ENCODE results near the gene NINJ2. TPM values are rescaled to one million over a fixed set of nuclear protein-coding genes. Genes with fewer than 3 reads are reported as not detected.

NINJ2 gene
- total RNA-seq, 1 donor = 5.8 TPM

DNA sequence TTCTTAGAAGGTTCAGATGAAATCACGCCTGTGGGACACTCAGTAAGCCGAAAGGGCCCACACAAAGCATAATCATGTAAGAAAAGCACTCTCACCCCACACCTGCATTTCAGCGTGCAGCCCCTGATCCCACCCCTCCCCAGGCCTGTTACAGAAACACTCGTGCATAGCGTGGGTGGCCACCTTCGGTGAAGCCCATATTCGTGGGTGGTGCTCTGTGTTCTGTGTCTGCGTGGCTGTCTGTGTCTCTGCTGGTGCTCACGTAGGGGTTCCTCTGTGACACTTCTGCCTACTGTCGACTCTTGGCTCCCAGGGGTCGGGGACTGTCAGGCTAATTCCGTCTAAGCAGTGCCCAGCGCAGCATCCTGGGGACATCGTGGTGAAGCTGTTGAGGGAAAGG lies 129.5 kb downstream of the NINJ2 start:
- H4K20me1 ChIP-seq (ENCODE audit: insufficient read depth, low read length) = no peaks in the 10 kb centered on the region
- peaks cover 5% of the 10 kb centered on the region for H3K27me3 ChIP-seq (ENCODE audit: insufficient read depth, low read length)
- no peak overlapping the region for H2AFZ ChIP-seq (ENCODE audit: low read length)
- H3K27ac ChIP-seq (ENCODE audit: low read depth, low read length) = peak overlapping the region; percentile 77
- H3K4me3 ChIP-seq (ENCODE audit: insufficient read depth, low read length) = no peak overlapping the region
- no peak overlapping the region for H3K4me2 ChIP-seq (ENCODE audit: insufficient read depth, low read length)
- no peaks in the 10 kb centered on the region for H3K9me3 ChIP-seq (ENCODE audit: low read depth, low read length)
- peak; percentile 13 for DNase-seq (ENCODE audit: insufficient read length, low spot score, missing footprints)
- no peaks in the 10 kb centered on the region for H3K36me3 ChIP-seq (ENCODE audit: insufficient read depth, low read length)
- TF ChIP-seq, protein P1, sequence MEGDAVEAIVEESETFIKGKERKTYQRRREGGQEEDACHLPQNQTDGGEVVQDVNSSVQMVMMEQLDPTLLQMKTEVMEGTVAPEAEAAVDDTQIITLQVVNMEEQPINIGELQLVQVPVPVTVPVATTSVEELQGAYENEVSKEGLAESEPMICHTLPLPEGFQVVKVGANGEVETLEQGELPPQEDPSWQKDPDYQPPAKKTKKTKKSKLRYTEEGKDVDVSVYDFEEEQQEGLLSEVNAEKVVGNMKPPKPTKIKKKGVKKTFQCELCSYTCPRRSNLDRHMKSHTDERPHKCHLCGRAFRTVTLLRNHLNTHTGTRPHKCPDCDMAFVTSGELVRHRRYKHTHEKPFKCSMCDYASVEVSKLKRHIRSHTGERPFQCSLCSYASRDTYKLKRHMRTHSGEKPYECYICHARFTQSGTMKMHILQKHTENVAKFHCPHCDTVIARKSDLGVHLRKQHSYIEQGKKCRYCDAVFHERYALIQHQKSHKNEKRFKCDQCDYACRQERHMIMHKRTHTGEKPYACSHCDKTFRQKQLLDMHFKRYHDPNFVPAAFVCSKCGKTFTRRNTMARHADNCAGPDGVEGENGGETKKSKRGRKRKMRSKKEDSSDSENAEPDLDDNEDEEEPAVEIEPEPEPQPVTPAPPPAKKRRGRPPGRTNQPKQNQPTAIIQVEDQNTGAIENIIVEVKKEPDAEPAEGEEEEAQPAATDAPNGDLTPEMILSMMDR (IDR thresholded peaks at IDR 0.05; ENCODE audit: extremely low read depth, low read depth, low read length) = no peak
- H3K79me2 ChIP-seq (ENCODE audit: insufficient read depth, low read length) = no peaks in the 10 kb centered on the region
- H3K4me1 ChIP-seq (ENCODE audit: insufficient read depth, low read length) = peaks cover 17% of the 10 kb centered on the region

DNA sequence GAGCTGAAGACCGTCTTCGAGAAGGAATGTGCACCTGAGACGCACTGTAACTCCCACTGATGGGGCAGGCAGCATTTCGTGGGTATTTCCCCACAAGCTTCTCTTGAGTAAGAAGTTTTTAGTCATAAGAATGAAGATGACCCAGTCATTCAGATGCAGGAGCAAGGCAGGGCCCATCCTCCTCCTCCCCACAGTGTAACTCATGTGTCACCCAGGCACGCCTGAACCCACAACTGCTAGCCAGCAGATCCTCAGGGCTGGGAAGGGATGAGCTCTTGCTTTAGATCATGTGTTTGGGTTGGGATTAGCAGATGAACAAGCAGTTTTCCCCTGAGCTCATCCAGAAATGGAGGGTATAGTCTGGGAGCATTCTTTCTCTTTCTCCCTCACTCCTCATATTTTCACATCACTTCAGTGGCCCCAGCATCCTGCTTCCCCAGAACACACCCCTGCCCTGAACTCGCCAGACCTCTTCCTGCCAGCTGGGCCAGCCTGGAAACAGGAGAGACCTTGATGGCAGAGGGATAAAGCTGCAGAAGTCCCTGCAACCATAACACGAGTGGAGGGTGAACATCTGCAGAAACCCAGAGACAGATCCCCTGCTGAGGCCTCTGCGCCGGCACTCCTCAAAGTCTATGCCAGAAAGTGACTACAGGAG lies 130.2 kb downstream of the NINJ2 start:
- Histone ChIP-seq H3K79me2 (ENCODE audit: insufficient read depth, low read length) (no peaks in the 10 kb centered on the region), H3K27ac (ENCODE audit: low read depth, low read length) (peak overlapping the region; percentile 77), H3K36me3 (ENCODE audit: insufficient read depth, low read length) (no peaks in the 10 kb centered on the region), H3K27me3 (ENCODE audit: insufficient read depth, low read length) (peaks cover 5% of the 10 kb centered on the region), H3K4me2 (ENCODE audit: insufficient read depth, low read length) (no peak overlapping the region), H3K4me1 (ENCODE audit: insufficient read depth, low read length) (peaks cover 15% of the 10 kb centered on the region), H3K9me3 (ENCODE audit: low read depth, low read length) (no peaks in the 10 kb centered on the region), H4K20me1 (ENCODE audit: insufficient read depth, low read length) (no peaks in the 10 kb centered on the region), H2AFZ (ENCODE audit: low read length) (peak overlapping the region; percentile 20), H3K4me3 (ENCODE audit: insufficient read depth, low read length) (no peak overlapping the region)
- DNase-seq (ENCODE audit: insufficient read length, low spot score, missing footprints) = peak; percentile 94
- TF ChIP-seq, protein P1 (IDR thresholded peaks at IDR 0.05; ENCODE audit: extremely low read depth, low read depth, low read length) = no peak

DNA sequence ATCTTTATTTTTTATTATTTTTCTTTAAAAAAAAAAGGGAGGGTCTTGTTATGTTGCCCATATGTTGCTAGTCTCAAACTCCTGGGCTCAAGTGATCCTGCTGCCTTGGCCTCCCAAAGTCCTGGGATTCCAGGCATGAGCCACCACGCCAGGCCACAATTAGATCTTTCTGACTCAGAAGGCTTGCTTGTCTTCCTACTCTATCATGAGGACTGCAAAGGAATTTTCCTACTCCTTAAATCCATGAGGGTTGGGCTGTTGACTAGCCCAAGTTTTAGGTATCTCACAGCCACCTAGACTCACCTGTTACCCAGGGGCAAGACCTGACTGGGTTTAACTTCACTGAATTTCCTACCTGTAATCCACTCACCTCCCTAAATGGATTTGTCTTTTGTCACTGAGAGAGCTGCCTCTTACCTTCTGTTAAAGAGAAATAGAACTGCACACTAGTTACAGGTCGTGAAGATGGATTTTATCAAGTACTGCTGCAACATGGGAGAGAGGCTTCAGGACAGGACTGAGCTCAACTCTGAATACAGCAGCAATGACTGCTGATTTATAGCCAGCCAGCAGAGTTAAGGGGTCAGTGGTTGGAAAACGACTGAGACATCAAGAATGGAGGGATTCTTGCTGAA lies 131.2 kb downstream of the NINJ2 start:
- no peaks in the 10 kb centered on the region for H3K9me3 ChIP-seq (ENCODE audit: low read depth, low read length)
- DNase-seq (ENCODE audit: insufficient read length, low spot score, missing footprints) = peak; percentile 60
- H4K20me1 ChIP-seq (ENCODE audit: insufficient read depth, low read length) = no peaks in the 10 kb centered on the region
- H3K4me3 ChIP-seq (ENCODE audit: insufficient read depth, low read length) = no peak overlapping the region
- no peaks in the 10 kb centered on the region for H3K79me2 ChIP-seq (ENCODE audit: insufficient read depth, low read length)
- no peak overlapping the region for H2AFZ ChIP-seq (ENCODE audit: low read length)
- H3K4me1 ChIP-seq (ENCODE audit: insufficient read depth, low read length) = peaks cover 15% of the 10 kb centered on the region
- TF ChIP-seq, protein P1 (IDR thresholded peaks at IDR 0.05; ENCODE audit: extremely low read depth, low read depth, low read length) = no peak
- H3K36me3 ChIP-seq (ENCODE audit: insufficient read depth, low read length) = no peaks in the 10 kb centered on the region
- H3K27me3 ChIP-seq (ENCODE audit: insufficient read depth, low read length) = peaks cover 7% of the 10 kb centered on the region
- peak overlapping the region; percentile 47 for H3K27ac ChIP-seq (ENCODE audit: low read depth, low read length)
- H3K4me2 ChIP-seq (ENCODE audit: insufficient read depth, low read length) = peak overlapping the region; percentile 28

DNA sequence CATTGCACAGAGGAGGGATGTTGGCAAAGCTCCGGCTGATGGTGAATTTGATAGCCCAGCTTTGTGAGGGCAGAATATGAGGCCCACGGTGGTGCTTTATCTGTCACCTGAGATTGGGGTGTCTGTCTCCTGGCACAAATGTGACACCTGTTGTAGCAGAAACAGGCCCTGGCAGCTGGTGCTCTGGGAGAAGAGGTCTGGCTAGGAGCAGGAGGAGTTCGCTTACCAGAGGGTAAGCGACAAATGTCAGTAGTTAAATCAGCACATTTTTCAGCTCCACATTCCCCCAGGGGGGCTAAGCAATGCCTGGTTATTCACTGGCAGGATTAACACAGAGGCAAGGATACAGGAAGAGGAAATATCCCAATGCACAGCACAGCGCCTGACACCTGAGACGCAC lies 132.4 kb downstream of the NINJ2 start:
- Histone ChIP-seq H3K4me1 (ENCODE audit: insufficient read depth, low read length) (peaks cover 15% of the 10 kb centered on the region), H3K36me3 (ENCODE audit: insufficient read depth, low read length) (no peaks in the 10 kb centered on the region), H3K27me3 (ENCODE audit: insufficient read depth, low read length) (peaks cover 3% of the 10 kb centered on the region), H3K79me2 (ENCODE audit: insufficient read depth, low read length) (no peaks in the 10 kb centered on the region), H3K27ac (ENCODE audit: low read depth, low read length) (no peak overlapping the region), H3K4me3 (ENCODE audit: insufficient read depth, low read length) (no peak overlapping the region), H4K20me1 (ENCODE audit: insufficient read depth, low read length) (no peaks in the 10 kb centered on the region), H3K4me2 (ENCODE audit: insufficient read depth, low read length) (no peak overlapping the region), H3K9me3 (ENCODE audit: low read depth, low read length) (no peaks in the 10 kb centered on the region), H2AFZ (ENCODE audit: low read length) (no peak overlapping the region)
- TF ChIP-seq, protein P1 (IDR thresholded peaks at IDR 0.05; ENCODE audit: extremely low read depth, low read depth, low read length) = no peak
- DNase-seq (ENCODE audit: insufficient read length, low spot score, missing footprints) = no peak
